ENCODE results near the gene SOST.

Gene SOST

DNA sequence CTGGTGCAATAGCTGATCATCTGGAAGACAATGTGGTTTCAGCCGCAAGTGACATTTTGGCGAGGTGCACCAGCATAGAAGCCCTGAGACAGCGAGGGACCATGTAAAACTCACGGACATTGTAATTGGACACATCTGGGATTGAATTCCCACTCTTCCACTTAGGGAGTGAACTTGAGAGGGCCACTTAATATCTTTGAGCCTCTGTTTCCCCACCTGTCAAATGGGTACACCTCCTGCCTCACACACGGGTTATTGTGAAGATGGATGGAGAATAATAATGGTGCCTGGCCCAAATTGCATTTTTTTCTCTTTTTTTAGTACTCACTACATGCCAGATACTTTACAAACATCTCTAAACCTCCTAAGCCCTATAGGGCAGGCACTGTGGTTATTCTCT is 51.4 kb downstream of the SOST start:
- DNase-seq (ENCODE audit: low read depth in 2 of 2) = no peak

- DNase-seq (ENCODE audit: low read depth in 2 of 2) = no peak
These were observed 52.4 kb downstream of the SOST start for GRCh38 chr17:43706235-43706634.

All from stimulated activated CD8-positive, alpha-beta memory T cell treated with anti-CD3 and anti-CD28 coated beads, Interleukin-15, amount 100 ng/mL, for 4 hours (primary cell).